Limb (tissue), 2 donors: ENCODE measurements around the gene FAT1.

Experiments used
- DNase-seq, 2 donors: peaks; one replicate each; pipeline ENCODE4 v3.0.0-alpha.2; 2016; ENCODE audit errors: extremely low spot score in 2 of 2

Gene FAT1

DNA sequence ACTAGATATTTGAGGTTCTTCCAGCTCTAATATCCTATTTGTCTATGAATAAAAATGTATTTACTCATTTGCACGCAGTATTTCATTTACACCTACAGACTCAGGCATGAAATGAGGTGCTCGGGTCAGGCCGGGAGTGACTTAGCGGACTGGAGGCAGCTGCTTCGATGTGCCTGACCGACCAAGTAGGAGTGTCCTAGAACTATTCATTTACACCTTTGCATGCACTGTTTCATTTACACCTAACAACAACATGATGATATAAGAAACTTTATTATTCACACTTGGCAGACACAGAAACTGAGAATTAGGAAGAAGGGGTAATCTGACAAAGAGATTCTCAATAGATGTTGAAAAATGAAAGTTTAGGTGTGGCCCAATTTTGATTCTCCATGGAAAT is 28.7 kb upstream of the FAT1 start:
- DNase-seq: no peak

DNA sequence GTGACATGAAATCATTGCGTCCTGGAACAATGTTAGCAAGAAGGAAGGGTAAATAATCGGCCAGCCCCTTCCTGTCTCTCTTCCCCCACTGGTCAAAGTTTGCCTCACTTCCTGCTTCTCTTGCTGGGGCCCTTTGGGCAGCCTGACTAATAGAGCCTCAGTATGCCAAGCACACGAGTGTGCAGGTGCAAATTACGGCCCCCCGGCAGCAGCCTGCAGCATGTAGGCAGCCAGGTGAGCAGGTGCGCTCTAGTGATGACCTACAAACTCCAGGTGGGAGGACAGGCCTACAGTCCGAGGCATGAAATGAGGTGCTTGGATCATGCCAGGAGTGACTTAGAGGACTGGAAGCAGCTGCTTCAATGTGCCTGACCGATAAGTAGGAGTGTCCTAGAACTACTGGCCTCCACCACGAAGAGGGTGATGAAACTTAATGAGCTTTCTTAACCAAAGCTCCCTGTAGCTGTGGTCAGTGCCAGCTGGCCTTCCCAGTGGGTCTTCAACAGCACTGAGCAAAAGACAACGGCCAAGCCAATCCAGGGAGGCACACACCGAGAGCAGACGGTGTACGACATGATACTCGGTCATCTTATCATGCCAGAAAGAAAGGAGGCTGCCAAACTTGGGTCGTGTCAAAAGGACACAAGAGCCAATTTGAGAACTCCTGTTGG is 26.1 kb upstream of the FAT1 start:
- DNase-seq: no peak

DNA sequence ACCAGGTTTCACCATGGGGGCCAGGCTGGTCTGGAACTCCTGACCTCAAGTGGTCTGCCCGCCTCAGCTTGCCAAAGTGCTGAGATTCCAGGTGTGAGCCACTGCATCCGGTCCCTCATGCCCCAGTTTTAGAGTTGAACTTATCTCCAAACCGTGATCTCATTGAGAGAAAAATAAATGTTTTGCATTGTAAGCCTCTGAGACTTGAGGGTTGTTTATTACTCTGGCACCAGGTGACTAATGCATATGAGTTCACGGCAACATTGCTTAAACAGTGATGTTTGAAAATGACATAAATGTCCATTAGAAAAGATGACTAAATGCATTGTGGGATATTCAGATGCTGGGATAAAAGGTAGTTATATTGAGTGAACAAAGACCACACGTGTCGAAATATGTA is 22.9 kb upstream of the FAT1 start:
- no peak for DNase-seq

DNA sequence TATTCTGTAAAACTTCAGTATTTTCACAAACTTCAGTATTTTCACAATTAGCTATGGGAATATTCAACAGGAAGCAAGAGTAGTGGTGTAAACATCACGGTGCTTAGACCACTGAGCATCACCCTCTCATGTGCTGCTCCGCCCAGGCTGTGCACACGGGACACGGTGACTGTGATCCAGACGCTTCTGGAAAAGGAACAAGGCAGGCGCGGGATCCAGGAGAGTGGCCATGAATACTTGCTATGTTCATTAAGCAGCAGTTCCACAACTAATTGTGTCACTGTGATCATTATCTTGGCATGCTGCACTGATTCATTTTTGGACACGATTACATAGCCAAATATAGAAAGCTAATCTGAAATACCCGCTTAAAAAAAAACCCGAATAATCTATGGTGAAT is 19.6 kb upstream of the FAT1 start:
- no peak for DNase-seq

DNA sequence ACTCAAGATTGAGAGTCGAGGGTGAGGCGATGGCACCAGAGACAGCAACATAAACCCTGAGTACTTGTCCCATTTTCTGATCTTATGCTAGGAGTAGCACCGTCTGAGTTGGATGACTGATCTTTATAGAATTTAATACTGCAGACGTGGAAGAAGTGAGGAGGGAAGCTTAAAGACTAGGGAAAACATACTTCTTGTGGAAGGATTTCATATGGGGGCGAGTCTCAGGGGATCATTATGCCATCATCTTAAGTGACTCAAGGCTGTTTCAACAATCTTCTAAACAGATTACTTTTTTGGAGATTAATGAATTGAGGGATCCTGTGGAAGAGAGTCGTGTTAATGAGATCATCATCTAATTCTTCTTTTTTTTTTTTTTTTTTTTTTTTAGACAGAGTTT is 17.2 kb upstream of the FAT1 start:
- DNase-seq: no peak

DNA sequence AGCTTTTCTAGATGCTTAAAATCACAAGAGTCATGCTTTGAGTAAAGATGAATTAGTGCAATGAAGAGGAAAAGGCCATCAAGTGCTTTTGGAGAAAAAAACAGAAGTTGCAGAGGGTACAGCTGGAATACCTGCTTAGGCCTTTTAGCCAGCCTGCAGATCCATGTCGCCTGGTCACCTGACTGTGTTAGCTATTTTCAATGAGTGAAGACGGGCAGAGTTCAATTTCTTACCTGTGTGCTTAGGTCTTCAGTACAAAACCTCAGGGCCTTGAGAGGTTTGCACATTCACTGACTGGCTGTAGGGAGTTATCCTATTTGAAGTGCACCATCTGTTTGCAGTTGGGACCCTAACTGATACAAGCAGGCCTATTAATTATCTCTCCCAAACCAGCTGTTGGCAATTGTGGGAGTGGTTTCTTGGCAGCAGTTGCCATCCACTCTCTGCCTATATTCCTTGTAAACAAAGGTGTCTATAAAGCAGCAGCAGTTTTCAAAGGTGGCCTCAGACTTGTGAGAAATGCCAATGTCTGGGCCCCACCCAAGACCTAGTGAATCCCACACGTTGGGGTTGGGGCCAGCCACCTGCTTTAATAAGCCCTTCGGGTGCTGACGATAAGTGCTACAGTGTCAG is 16.3 kb upstream of the FAT1 start:
- DNase-seq: peak in 1 of 2 donors; percentile 37

DNA sequence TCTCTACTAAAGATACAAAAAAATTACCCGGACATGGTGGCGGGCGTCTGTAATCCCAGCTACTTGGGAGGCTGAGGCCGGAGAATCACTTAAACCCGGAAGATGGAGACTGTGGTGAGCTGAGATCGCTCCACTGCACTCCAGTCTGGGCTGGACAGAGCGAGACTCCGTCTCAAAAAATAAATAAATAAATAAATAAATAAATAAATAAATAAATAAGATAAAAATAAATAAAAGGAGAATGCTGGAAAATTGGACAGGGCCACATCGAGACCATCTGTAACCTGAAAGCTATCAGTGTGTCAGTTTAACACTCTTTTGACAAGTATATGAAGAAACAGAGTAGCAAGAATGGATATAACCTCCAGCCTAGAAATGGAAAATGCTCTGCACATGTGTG is 15.7 kb upstream of the FAT1 start:
- no peak for DNase-seq

DNA sequence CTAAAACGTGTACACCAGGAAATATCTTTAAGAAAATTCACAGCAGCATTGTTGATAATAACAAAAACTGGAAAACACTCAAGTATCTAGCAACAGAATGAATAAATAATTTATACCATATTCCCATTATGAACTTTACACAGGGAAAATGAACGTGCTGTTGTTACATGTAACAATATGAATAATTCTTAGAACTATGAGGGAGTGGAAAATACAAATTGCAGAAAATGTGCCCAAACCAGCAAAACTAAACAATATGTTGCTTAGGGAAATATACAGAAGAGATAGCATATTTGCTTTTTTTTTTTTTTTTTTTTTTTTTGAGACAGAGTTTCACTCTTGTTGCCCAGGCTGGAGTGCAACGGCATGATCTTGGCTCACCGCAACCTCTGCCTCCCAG is 14.8 kb upstream of the FAT1 start:
- DNase-seq: no peak

DNA sequence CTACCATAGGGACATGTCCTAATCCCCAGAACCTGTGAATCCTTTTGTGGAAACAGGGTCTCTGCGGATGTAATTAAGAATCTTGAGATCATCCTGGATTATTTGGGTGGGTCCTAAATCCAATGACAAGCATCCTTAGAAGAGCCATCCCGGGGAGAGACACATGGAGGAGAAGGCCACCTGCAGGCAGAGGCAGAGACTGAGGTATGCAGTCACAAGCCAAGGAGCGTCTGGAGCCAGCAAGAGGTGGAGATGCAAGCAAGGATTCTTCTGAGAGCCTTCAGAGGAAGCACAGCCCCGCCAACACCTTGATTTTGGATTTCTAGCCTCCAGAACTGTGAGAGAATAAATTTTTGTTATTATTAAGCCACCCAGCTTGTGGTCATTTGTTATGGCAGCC is 13.8 kb upstream of the FAT1 start:
- DNase-seq: no peak

DNA sequence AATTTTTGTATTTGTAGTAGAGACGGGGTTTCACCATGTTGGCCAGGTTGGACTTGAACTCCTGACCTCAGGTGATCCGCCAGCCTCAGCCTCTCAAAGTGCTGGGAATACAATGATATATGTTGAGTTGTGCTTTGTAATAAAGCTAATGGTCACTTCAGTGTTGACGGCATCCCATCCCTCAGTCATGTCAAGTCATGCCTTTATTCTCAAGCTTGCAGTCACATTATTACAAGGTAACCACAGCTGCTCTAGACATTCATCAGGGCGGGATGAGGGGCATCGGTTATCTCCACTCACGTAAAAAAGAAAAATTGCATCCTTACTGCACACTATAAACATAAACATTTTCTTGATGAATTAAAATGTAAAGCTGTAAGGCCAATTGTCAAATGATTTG is 12.8 kb upstream of the FAT1 start:
- DNase-seq: no peak

DNA sequence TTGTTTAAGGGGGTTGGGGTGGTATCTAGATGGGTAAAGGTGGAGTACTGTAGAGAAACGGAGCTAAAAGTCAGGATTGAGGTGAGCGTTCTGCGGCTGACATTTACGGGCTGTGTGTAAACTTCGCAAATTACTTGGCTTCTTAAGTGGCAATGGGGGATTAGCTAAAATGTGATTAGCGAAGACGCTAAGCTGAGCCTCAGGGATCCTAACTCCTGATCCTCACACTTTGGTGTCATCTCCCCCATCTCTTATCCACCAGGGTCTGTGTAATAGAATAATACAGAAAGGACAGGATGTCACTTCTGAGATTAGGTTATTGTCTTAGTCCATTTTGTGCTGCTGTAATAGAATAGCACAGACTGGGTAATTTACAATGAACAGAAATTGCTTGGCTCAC is 10.6 kb upstream of the FAT1 start:
- DNase-seq: no peak

DNA sequence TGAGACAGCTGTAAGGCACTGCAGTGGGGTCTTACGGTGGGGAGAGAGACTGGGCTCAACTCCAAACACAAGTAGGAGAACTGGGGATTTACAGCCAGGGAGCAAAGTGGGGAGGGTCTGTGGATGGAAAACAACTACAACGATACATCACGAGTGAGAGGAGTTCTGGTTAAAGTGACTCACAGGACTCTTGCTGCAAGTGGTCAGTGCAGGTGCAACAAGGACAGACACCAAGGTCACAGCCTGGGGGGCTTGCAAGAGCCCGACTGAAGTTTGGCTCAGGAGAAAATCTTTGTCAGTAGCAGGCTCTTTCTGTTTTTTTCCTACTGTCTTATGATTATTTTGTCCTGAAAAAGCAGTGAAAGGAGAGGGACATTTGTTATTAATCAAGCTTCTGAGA is 10.1 kb upstream of the FAT1 start:
- peak in 1 of 2 donors; percentile 31 for DNase-seq

DNA sequence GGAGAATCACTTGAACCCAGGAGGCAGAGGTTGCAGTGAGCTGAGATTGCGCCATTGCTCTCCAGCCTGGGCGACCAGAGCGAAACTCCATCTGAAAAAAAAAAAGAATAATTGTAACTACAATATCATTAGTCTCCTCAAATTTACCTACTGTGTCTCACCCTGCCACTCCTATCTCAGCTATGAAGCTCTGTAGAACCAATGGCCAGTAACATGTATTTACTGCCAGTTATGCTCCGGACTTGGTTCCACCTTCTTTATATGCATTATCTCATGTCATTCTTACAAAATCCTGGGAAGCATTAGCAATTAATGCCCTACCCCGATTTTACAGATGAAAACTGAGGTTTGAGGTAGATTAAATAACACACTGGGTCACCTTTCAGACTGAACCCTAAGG is 7.0 kb upstream of the FAT1 start:
- DNase-seq: no peak

DNA sequence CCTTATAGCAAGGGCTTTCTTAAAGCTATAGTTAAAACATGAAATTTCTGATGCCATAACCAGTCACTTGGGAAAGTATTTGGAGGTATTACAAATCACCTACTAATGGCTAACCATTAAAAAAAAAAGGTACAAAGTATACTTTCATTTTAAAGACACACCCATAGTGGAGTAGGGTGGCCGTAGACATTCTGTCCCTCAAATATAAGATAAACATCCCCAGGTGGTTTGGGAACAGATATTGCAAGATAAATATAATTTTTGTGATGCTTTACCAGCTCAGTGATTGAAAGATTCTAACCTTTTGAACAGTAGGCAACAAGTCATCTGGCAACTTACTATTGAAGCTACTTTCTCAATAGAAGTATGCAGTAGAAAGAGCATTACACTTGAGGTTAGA is 6.2 kb upstream of the FAT1 start:
- no peak for DNase-seq

DNA sequence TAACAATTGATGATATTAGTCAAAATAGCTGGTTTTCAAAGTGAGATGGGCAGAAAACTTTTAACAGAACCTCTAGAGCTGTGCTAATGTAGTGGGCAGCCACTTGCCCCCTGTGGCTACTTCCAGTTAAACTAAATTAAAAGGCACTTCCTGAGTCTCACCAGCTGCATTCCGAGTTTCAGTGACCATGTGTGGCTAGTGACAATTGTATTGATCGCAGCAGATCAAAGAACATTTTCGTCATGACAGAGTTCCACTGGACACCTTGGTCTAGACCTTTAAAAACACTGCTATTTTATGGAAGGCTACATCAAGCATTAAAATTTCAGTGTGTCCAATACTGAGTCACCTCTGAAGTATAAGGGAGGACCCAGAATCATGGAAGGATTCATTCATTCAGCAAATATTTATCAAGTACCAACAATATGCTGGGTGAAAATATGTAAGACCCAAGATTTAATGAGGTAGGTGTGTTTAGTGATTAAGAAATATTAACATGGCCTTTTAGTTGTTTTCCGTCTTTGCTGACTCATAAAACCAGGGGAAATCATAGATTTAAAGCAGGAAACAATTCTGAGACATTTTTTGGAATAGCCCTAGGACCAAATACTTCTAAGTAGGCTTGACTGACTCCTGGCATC is 5.1 kb upstream of the FAT1 start:
- DNase-seq: no peak

DNA sequence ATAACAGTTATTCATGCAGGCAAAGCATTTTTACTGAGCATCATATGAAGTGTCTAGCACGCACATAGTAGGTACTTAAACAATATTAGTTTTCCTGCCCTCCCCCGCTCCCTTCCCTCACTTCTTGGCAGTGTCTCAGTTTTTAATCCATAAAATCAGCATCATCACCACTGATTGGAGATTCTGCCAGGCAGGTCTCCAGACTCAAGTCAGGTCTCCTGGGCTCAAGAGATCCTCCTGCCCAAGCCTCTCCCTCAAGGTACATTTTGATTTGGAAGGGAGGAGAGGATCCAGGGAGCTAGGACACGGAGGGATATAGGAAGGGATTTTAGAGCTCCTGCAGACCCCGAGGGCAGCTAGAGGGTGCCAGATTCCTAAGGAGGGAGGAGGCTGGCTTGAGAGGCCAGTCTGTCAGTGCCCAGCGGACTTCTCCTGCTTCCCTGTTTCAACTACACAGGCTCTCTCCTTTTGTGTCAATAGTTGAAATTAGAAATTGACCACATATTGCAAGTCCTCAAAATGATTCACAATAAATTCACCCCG is 4.4 kb upstream of the FAT1 start:
- peak in 1 of 2 donors; percentile 47 for DNase-seq

DNA sequence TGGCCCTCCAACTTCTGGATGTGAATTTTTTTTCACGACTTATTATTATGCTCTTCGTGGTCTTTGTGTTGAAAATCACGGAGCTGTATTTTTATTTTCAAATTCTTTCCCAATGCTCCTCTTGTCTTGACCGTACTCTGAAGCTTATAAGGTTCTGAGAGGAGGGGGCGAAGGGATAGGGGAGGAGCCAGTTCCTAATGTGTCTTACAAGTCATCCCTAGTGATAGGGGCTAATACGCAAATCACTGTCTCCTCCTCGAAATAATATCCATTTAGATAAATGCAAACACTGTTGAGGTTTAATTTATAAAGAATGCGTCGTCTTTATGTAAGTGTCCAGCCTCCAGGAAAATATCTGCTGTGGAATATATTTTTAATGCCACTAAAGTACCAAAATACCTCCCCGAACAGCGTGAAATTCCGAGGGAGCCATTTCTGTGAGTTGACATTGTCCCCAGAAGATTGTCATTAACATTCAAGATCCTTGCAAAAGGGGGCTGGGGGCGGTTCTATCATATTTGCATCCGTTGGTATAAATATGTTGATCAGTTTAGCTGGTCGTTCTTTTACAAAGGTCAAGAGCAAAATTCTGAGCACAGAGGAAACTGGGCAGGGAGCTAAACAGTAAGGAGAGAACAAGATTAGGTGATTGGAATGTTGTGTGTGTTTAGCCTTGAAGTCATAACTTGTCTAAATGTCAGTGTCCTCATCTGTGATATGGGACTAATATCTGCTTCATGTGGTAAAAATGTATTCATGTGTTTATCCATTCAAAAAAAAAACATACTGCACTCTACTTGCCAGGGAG is 3.7 kb upstream of the FAT1 start:
- no peak for DNase-seq

DNA sequence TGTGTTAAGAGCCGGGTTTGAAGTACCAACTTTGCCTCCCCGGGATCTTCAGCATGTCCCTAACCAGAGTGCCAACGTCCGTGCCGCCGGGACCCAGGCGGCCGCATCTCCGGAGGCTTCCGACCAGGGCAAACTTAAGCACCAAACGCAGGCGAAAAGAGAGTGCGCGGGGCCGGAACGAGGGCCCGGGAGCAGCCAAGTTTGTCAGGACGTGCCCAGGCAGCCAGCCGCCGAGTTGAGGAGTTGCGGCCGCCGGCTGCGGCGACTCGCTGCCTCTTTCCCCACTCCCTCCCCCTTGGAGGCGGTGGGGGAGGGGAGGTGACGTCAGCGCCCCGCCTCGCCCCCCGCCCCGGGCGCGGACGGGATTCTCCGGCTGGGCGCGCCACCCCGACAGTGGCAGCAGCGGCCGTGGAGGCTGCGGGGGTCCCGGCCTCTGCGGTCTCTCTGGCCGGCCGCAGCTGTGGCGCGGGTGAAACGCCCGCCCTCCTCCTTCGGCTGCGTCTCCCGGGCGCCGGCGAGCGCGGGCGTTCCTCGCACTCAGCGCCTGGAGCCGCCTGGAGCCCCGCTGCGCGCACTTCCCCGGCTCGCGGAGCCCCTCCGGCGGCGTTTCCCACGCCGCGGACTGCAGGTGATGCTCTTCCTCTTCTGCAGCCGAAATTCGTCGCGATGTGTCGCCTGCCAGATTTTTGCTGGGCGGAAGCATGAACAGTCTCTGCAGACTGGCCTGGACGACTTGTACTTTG is 2.9 kb upstream of the FAT1 start:
- DNase-seq: peak; percentile 82 to 95

DNA sequence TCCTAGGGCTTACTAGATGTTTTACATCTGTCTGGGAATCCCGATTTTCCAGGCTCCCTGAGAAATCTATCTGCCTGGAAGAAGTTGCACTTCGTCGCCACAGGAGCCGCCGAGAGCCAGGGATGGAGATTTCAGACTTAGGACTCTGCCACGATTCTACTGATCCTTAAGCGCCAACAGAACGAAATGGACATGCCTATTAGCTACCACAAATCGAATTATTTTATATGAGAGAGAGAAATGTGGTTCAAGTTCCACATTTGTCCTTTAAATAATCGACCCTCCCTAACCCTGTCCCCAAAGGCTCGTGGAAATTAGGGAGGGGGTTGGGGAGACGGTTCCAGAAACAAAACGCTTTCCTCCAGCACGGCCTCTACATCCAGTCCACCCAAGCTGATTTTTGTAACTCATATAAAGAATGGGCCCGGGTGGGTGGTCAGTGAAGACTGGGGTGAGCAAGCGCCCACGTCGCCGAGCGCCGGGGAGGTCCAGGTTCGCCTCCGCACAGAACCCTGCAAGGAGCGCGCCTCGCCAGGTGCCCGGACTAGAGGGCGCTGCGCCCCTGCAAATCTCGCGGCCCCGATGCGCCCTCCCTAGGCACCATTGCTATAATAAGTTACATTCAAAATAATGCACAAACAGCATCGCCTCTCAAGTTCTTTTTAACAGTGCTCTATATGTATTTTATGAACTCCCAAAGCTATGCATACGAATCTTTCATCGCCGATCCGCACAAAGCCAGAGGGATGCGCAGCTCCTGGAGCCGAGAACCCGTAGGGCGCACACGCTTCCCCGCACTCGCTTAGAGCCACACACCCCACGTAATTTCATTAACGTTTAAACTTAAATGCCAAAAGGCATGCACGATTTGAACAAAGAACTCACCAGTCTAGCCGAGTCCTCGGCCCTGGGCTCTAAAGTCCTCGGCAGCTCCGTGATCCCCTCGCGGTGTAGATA is 2.1 kb upstream of the FAT1 start:
- peak; percentile 91 to 92 for DNase-seq

DNA sequence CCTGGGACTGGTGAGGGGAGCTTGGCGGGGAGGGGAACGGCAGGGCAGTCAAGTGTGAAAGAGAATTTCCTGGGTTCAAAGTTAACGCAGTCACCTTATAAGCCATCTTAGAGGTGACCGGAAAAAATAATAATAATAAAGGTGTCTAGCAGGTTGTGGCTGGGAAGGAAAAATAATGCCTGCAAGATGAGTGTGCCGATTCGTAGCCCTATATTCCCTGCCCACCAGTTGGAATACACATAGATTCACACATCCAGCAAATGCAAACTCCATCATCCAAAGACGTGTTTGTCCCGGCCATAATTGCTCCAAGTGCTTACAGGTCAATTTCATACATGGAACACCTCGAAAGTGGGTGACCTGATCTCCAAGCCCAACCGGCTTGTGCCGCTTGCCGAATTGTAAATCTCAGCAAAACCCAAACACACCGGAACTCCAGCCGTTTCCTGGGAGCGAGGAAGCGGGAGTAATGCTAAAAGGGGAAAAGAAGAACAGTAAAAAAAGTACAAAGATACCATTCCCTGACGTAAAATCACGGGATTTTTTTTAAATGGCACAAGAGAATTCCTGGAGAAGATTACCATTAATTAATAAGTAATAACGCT is 1.3 kb upstream of the FAT1 start:
- peak in 1 of 2 donors; percentile 55 for DNase-seq
